K562 (cell line): Measurements from ENCODE around the gene WWP2. TPM values are rescaled to one million over a fixed set of nuclear protein-coding genes. Genes with fewer than 3 reads are reported as not detected.

Source experiments
- ATAC-seq: fragments of 200-7000 bp; cut with Tn5 transposase; 3 replicates; pipeline ENCODE4 v1.9.1; 2020; ENCODE audit warnings: moderate library complexity
- BruUV-seq: library from RNA; stranded (reverse); fragments of 400-500 nt; replicated peaks from 2 replicates; lab custom pipeline; 2021; lab: Mats Ljungman, UMichigan
- CTCF ChIA-PET: fragments of 300-600 bp; formaldehyde crosslinking; extraction: SDS; loops from one replicate; lab custom pipeline; 2021; ENCODE audit warnings: low intra/inter-chr PET ratio; lab: Yijun Ruan, JAX
- POLR2A ChIA-PET: fragments of 300-600, 350-650 bp; sonication (Branson Sonifier 250); formaldehyde crosslinking; extraction: SDS; loops from one replicate; lab custom pipeline; 2021; ENCODE audit warnings: antibody characterized with exemption, inconsistent platforms; lab: Yijun Ruan, JAX
- DNase-seq, 4 experiments: peaks; one replicate each; pipeline versions ENCODE4 v3.0.0 to v3.0.0-alpha.2; 2011 to 2018; ENCODE audit warnings: low spot score in 3 of 4, mixed read lengths in 3 of 4; ENCODE audit errors: extremely low read depth in 1 of 4
- FAIRE-seq: peaks from 2 replicates; lab custom pipeline; 2011; peaks lifted over from hg19 to GRCh38; lab: Jason Lieb, UNC
- H2AFZ ChIP-seq: 2 replicates; pipeline ENCODE4 v1.6.0; 2011; ENCODE audit warnings: low read depth, low read length, control low read depth, inconsistent platforms
- H3K27ac ChIP-seq: fragments of 200-600 bp; 3 replicates; pipeline ENCODE4 v1.8.0; 2011; ENCODE audit warnings: low read depth, mild to moderate bottlenecking, control low read depth, inconsistent platforms, low read length, moderate library complexity, mixed read lengths; ENCODE audit errors: extremely low read depth
- H3K27me3 ChIP-seq, 2 experiments: fragments of 300-600 bp in 1 of 2; 2 replicates in 1 of 2; 3 replicates in 1 of 2; pipeline versions ENCODE4 v1.6.0 to v1.8.0; 2011; ENCODE audit warnings: inconsistent platforms in 2 of 2, low read length in 2 of 2, mild to moderate bottlenecking in 1 of 2, mixed read lengths in 1 of 2, moderate library complexity in 1 of 2; ENCODE audit not compliant: control insufficient read depth in 2 of 2, insufficient read depth in 2 of 2
- H3K36me3 ChIP-seq: fragments of 300-600 bp; 3 replicates; pipeline ENCODE4 v1.8.0; 2011; ENCODE audit warnings: mild to moderate bottlenecking, low read length, inconsistent platforms; ENCODE audit not compliant: control insufficient read depth, insufficient read depth
- H3K4me1 ChIP-seq, 2 experiments: fragments of 200-600 bp in 1 of 2; replicated peaks in 1 of 2; 2 replicates in 1 of 2; 3 replicates in 1 of 2; pipeline versions ENCODE4 v1.5.1 to v1.8.0; 2011; ENCODE audit warnings: inconsistent platforms in 2 of 2, low read length in 2 of 2, mild to moderate bottlenecking in 1 of 2, mixed read lengths in 1 of 2, moderate library complexity in 1 of 2; ENCODE audit not compliant: control insufficient read depth in 2 of 2, insufficient read depth in 2 of 2
- H3K4me2 ChIP-seq: 2 replicates; pipeline ENCODE4 v1.6.1; 2011; ENCODE audit warnings: low read length, control low read depth, inconsistent platforms, mixed read lengths; ENCODE audit not compliant: insufficient read depth
- H3K4me3 ChIP-seq: fragments of 200-600 bp; sonication (generic), shearing (Covaris generic); 2 replicates; pipeline ENCODE4 v1.5.1; 2016; ENCODE audit warnings: control low read depth, inconsistent platforms
- H3K79me2 ChIP-seq: fragments of 200-600 bp; 3 replicates; pipeline ENCODE4 v1.8.0; 2011; ENCODE audit warnings: low read length, inconsistent platforms; ENCODE audit not compliant: control insufficient read depth, insufficient read depth
- H3K9ac ChIP-seq, 2 experiments: 2 replicates each; pipeline versions ENCODE4 v1.6.0 to v1.6.1; 2011; ENCODE audit warnings: low read depth in 2 of 2, low read length in 2 of 2, control low read depth in 1 of 2, inconsistent platforms in 1 of 2, mild to moderate bottlenecking in 1 of 2, mixed read lengths in 1 of 2; ENCODE audit not compliant: insufficient read depth in 1 of 2
- H3K9me1 ChIP-seq: one replicate; pipeline ENCODE4 v1.6.0; 2011; ENCODE audit warnings: inconsistent platforms, mild to moderate bottlenecking, low read length, moderate library complexity; ENCODE audit not compliant: control insufficient read depth, insufficient read depth
- H3K9me3 ChIP-seq: replicated peaks from 2 replicates; pipeline ENCODE4 v1.5.1; 2011; ENCODE audit warnings: low read depth, low read length, inconsistent platforms; ENCODE audit not compliant: control insufficient read depth, insufficient read depth
- H4K20me1 ChIP-seq: replicated peaks from 2 replicates; pipeline ENCODE4 v1.6.1; 2011; ENCODE audit warnings: low read length, inconsistent platforms, mixed read lengths; ENCODE audit not compliant: control insufficient read depth, insufficient read depth
- ATF4 ChIP-seq: fragments of 450-650 bp; formaldehyde crosslinking; IDR thresholded peaks from 2 replicates; pipeline ENCODE4 v1.4.0; 2022; ENCODE audit warnings: mild to moderate bottlenecking, moderate library complexity
- BACH1 ChIP-seq: fragments of 200-800 bp; sonication (Bioruptor generic); IDR thresholded peaks from 2 replicates; pipeline ENCODE4 v1.6.1; 2016; ENCODE audit warnings: missing genetic modification characterization, missing compliant biosample characterization
- E2F8 ChIP-seq: fragments of 450-650 bp; IDR thresholded peaks from 2 replicates; pipeline ENCODE4 v1.7.1; 2018; ENCODE audit warnings: mild to moderate bottlenecking, low read depth; ENCODE audit not compliant: partially characterized antibody
- ELK3 ChIP-seq: fragments of 450-650 bp; formaldehyde crosslinking; IDR thresholded peaks from 2 replicates; pipeline ENCODE4 v1.4.0; 2020; ENCODE audit warnings: mild to moderate bottlenecking
- HDAC8 ChIP-seq: fragments of 450-650 bp; IDR thresholded peaks from 2 replicates; pipeline ENCODE4 v1.6.1; 2016; ENCODE audit warnings: mild to moderate bottlenecking, missing genetic modification characterization, moderate library complexity, missing compliant biosample characterization
- POLR2AphosphoS5 ChIP-seq: IDR thresholded peaks from 2 replicates; pipeline ENCODE4 v1.6.1; 2011; ENCODE audit warnings: mild to moderate bottlenecking, low read depth, low read length, moderate library complexity; ENCODE audit not compliant: control insufficient read depth, insufficient read depth
- RBM15 ChIP-seq: fragments of 200-400 bp; formaldehyde crosslinking; IDR thresholded peaks from 2 replicates; pipeline ENCODE4 v1.6.1; 2018; ENCODE audit warnings: mild to moderate bottlenecking, low read length, moderate library complexity; ENCODE audit not compliant: insufficient read depth
- ZBTB12 ChIP-seq: fragments of 250-450 bp; sonication (Bioruptor Pico); IDR thresholded peaks from 2 replicates; pipeline ENCODE4 v1.4.0; 2020
- ZNF41 ChIP-seq: fragments of 250-450 bp; sonication (Bioruptor Pico); conservative IDR thresholded peaks from 2 replicates; pipeline ENCODE4 v1.4.0; 2020; ENCODE audit warnings: mild to moderate bottlenecking
- ZNF449 ChIP-seq: fragments of 250-450 bp; sonication (Bioruptor Pico); IDR thresholded peaks from 2 replicates; pipeline ENCODE4 v1.8.0; 2022; ENCODE audit warnings: moderate library complexity, mild to moderate bottlenecking, inconsistent platforms
- ZNF740 ChIP-seq, 3 experiments: fragments of 200-800 bp in 1 of 3; sonication (Bioruptor generic) in 1 of 3; sonication (generic) in 1 of 3; formaldehyde crosslinking in 1 of 3; IDR thresholded peaks; 2 replicates each; pipeline versions ENCODE4 v1.6.1 to v1.8.0; 2016 to 2022; ENCODE audit warnings: mild to moderate bottlenecking in 2 of 3, missing compliant biosample characterization in 2 of 3, missing genetic modification characterization in 2 of 3, missing genetic modification reagents in 1 of 3
- WGBS: fragments of 100-300 bp; shearing (Covaris generic); methylation state at CpG from one replicate; pipeline ENCODE4 v1.1.6; 2016; ENCODE audit warnings: low coverage, mixed read lengths; ENCODE audit not compliant: insufficient coverage; ENCODE audit errors: missing lambda C conversion rate; 5-methylcytosine and 5-hydroxymethylcytosine counted together
- in situ Hi-C: fragments of 300-500 bp; cut with MboI; formaldehyde crosslinking; loops from 4 replicates; pipeline ENCODE4 v1.15.0; 2018; ENCODE audit warnings: inconsistent platforms, mixed read lengths
- intact Hi-C: fragments of 100-400 bp; cut with micrococcal nuclease; formaldehyde crosslinking; loops from 2 replicates; pipeline ENCODE4 v1.14.2; 2022
- polyA plus RNA-seq, 8 experiments: library from polyadenylated mRNA; depleted of rRNA in 4 of 8; stranded (reverse) in 5 of 8; unstranded in 3 of 8; fragments of >200 nt; fragmentation: Nextera tagmentation in 2 of 8; fragmentation: Illumina TruSeq in 1 of 8; extraction: Ambion mirVana in 2 of 8; extraction: Trizol in 1 of 8; gene quantifications; 2 replicates each; pipeline versions ENCODE4 v1.2.1 to v1.2.3, GENCODE V29; 2011 to 2014; ENCODE audit warnings: inconsistent platforms in 1 of 8, missing spikeins in 1 of 8
- total RNA-seq, 7 experiments: library from RNA; depleted of rRNA in 6 of 7; stranded (reverse); fragments of >200 nt in 6 of 7; fragmentation: Illumina TruSeq in 2 of 7; extraction: Trizol in 2 of 7; gene quantifications; 2 replicates each; pipeline versions ENCODE4 v1.2.1 to v1.2.3, GENCODE V29; 2011 to 2021; ENCODE audit warnings: low replicate concordance in 1 of 7

The WWP2 gene
- total and polyA plus RNA-seq, 9 of the 15 experiments (the other 6 are each of a cell fraction or from before 2014, with no cell fraction given) = 1.9 to 34.4 (median 14.6) TPM

- Histone ChIP-seq H3K4me1 (0 out of 5 replicates have a peak, but pooled peaks cover 0 to 3% of the 10 kb centered on the region in 2 experiments), H2AFZ (no peak overlapping the region), H3K9me1 (no peaks in the 10 kb centered on the region), H3K27ac (no peak overlapping the region), H3K36me3 (peaks cover 8% of the 10 kb centered on the region; the same call in 1 of the 3 replicates), H3K9ac (no peak overlapping the region), H3K4me2 (no peak overlapping the region), H4K20me1 (no peaks in the 10 kb centered on the region; the same call in 1 of the 2 replicates), H3K4me3 (no peak overlapping the region), H3K27me3 (no peaks in the 10 kb centered on the region), H3K9me3 (no peaks in the 10 kb centered on the region), H3K79me2 (no peaks in the 10 kb centered on the region)
- ChIA-PET POLR2A (no interaction called here), CTCF (no interaction called here)
- intact Hi-C loops (no loop called here), in situ Hi-C loops (loop anchor here (5.0 kb wide), 2 partner anchors 139 to 219 kb away; no protein-coding TSS in a partner anchor)
- no peak for DNase-seq
- no peak for ATAC-seq
- 60% methylated on average over 8 of the region's 8 CpGs for WGBS
- no TSS peak for BruUV-seq
- no peak for FAIRE-seq
- TF ChIP-seq ZNF740 (CRISPR knock-in tag; IDR thresholded peaks at IDR 0.05) = no peak
- TF ChIP-seq ZNF740 (tag; IDR thresholded peaks at IDR 0.05) = no peak
- no peak for TF ChIP-seq HDAC8
- no peak for TF ChIP-seq E2F8
- TF ChIP-seq RBM15 = no peak
- TF ChIP-seq ZBTB12 = no peak
- no peak for TF ChIP-seq ELK3 (CRISPR knock-in tag)
- TF ChIP-seq BACH1 = no peak
- TF ChIP-seq POLR2AphosphoS5 = no peak
- TF ChIP-seq ZNF449 (CRISPR knock-in tag) = no peak
- TF ChIP-seq ATF4 (CRISPR knock-in tag) = no peak
- TF ChIP-seq ZNF41 (CRISPR knock-in tag) = no peak
These were observed 164.1 kb downstream of the WWP2 start for GRCh38 chr16:69926241-69926640.
